Hepatocyte (in vitro differentiated cells): ENCODE data around the gene MIF.

Experiments used
- EZH2phosphoT487 ChIP-seq: fragments of 200-600 bp; sonication (generic); IDR thresholded peaks from one replicate; pipeline ENCODE4 v1.6.1; 2018; ENCODE audit warnings: antibody characterized with exemption, mild to moderate bottlenecking, low read depth, moderate library complexity; ENCODE audit not compliant: unreplicated experiment, severe bottlenecking
- TF ChIP-seq, protein P1 (sequence below): fragments of 200-600 bp; sonication (generic); IDR thresholded peaks from 2 replicates; pipeline ENCODE4 v1.5.1; 2016; ENCODE audit warnings: antibody characterized with exemption, mild to moderate bottlenecking; ENCODE audit not compliant: poor library complexity

- TF ChIP-seq, protein P1, sequence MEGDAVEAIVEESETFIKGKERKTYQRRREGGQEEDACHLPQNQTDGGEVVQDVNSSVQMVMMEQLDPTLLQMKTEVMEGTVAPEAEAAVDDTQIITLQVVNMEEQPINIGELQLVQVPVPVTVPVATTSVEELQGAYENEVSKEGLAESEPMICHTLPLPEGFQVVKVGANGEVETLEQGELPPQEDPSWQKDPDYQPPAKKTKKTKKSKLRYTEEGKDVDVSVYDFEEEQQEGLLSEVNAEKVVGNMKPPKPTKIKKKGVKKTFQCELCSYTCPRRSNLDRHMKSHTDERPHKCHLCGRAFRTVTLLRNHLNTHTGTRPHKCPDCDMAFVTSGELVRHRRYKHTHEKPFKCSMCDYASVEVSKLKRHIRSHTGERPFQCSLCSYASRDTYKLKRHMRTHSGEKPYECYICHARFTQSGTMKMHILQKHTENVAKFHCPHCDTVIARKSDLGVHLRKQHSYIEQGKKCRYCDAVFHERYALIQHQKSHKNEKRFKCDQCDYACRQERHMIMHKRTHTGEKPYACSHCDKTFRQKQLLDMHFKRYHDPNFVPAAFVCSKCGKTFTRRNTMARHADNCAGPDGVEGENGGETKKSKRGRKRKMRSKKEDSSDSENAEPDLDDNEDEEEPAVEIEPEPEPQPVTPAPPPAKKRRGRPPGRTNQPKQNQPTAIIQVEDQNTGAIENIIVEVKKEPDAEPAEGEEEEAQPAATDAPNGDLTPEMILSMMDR: no peak
- TF ChIP-seq EZH2phosphoT487: no peak
Observed at GRCh38 chr22:23847310-23847920, 46.8 kb upstream of the MIF start.
